ENCODE data around the gene PMM2.
"Not testable (repeated sequence)": the region's sequence is repeated elsewhere in the genome, so short reads cannot be mapped to it uniquely, and the experiment has no call there.

PMM2 gene

GRCh38 chr16:8781797-8782196 is 15.8 kb upstream of the PMM2 start:
- H3K4me3 ChIP-seq (ENCODE audit: low read depth, low read length): no peak overlapping the region
- no peak for TF ChIP-seq CTCF (IDR thresholded peaks at IDR 0.05; ENCODE audit: insufficient read depth, low read depth, low read length, missing control alignments)
- DNase-seq (ENCODE audit: low read depth): no peak

GRCh38 chr16:8782673-8783072 is 15.0 kb upstream of the PMM2 start:
- no peak overlapping the region for H3K4me3 ChIP-seq (ENCODE audit: low read depth, low read length)
- no peak for TF ChIP-seq CTCF (IDR thresholded peaks at IDR 0.05; ENCODE audit: insufficient read depth, low read depth, low read length, missing control alignments)
- DNase-seq (ENCODE audit: low read depth): no peak

DNA sequence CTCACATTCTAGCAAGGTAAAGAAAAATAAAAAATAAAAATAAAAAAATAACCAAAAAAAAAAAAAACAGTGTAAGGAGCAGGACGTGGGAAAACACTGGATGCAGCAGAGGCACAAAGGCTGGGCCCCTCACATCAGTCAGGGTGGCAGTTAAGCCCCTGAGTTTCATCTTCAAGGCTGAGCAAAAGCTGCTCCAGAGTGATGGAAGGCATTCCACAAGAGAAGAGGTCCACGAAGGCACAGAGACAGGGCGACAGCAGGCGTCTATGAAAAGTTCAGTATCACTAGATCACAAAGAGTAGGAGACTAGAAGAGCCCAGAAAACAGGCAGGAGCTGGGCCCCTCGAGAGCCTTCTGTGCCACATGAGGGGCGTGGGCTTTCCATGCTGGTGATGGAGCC is 12.2 kb upstream of the PMM2 start:
- no peak for DNase-seq (ENCODE audit: low read depth)
- no peak for TF ChIP-seq CTCF (IDR thresholded peaks at IDR 0.05; ENCODE audit: insufficient read depth, low read depth, low read length, missing control alignments)
- H3K4me3 ChIP-seq (ENCODE audit: low read depth, low read length): no peak overlapping the region

DNA sequence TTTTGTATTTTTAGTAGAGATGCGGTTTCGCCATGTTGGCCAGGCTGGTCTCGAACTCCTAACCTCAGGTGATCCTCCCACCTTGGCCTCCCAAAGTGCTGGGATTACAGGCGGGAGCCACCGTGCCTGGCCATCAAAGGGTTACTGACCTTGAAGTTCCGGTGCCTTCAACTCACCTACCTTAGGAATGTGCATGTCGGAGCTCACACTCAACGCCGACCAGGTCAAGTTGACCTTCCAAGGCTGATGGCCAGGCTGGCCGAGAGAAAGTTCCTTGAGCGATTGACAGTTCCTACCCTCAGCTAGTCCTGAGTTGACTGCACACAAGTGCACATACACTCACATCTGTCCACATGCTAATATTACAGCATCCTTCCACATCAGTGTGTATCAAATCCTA is 11.3 kb upstream of the PMM2 start:
- not testable (repeated sequence) for DNase-seq (ENCODE audit: low read depth); H3K4me3 ChIP-seq (ENCODE audit: low read depth, low read length)

- no peak overlapping the region for H3K4me3 ChIP-seq (ENCODE audit: low read depth, low read length)
- no peak for DNase-seq (ENCODE audit: low read depth)
- TF ChIP-seq CTCF (IDR thresholded peaks at IDR 0.05; ENCODE audit: insufficient read depth, low read depth, low read length, missing control alignments): no peak
These were observed 9.0 kb upstream of the PMM2 start for GRCh38 chr16:8788578-8789172.

- TF ChIP-seq CTCF (IDR thresholded peaks at IDR 0.05; ENCODE audit: insufficient read depth, low read depth, low read length, missing control alignments): no peak
- no peak overlapping the region for H3K4me3 ChIP-seq (ENCODE audit: low read depth, low read length)
- no peak for DNase-seq (ENCODE audit: low read depth)
These were observed 2.5 kb upstream of the PMM2 start for GRCh38 chr16:8795091-8795490.

DNA sequence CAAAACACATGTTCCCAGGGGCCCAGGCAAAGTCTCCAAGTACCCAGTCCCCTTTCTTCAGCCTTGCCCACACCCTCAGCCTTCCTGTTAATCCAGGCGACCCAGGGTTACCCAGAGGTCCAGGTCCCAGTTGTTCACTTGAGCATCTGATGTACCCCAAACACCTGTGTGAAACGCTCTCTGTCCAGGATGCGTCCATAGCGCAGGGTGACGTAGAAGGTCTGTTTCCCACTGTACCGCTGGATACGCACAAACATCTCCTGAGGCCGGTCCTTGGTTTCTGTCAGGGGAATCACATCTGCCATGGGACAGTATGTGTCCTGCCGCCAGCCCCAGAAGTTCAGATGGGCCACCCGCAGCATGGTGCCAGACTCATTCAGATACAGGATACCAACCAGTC is 1.8 kb upstream of the PMM2 start:
- no peak overlapping the region for H3K4me3 ChIP-seq (ENCODE audit: low read depth, low read length)
- DNase-seq (ENCODE audit: low read depth): no peak
- TF ChIP-seq CTCF (IDR thresholded peaks at IDR 0.05; ENCODE audit: insufficient read depth, low read depth, low read length, missing control alignments): no peak

Data from GM12865 (cell line).